Fibroblast of the aortic adventitia (primary cell): ENCODE data around the gene SOAT2. TPM values are rescaled to one million over a fixed set of nuclear protein-coding genes. Genes with fewer than 3 reads are reported as not detected.
"Not testable (repeated sequence)": the region's sequence is repeated elsewhere in the genome, so short reads cannot be mapped to it uniquely, and the experiment has no call there.

ENCODE experiments used
- DNase-seq: peaks from one replicate; pipeline ENCODE4 v3.0.0-alpha.2; 2010; ENCODE audit warnings: low read depth
- H3K4me3 ChIP-seq: 2 replicates; pipeline ENCODE4 v1.5.1; 2011; ENCODE audit warnings: low read depth, mild to moderate bottlenecking, control low read depth, low read length, moderate library complexity
- total RNA-seq: library from RNA; depleted of rRNA; stranded (reverse); fragments of >200 nt; gene quantifications from 2 replicates; pipeline ENCODE4 v1.2.3, GENCODE V29; 2012; ENCODE audit warnings: low replicate concordance
- TF ChIP-seq, protein P1 (sequence below): IDR thresholded peaks from 2 replicates; pipeline ENCODE4 v1.5.1; 2011; ENCODE audit warnings: mild to moderate bottlenecking, low read length, control low read depth, inconsistent platforms; ENCODE audit not compliant: insufficient read depth

Gene SOAT2
- total RNA-seq, 1 donor, result 0.09 TPM

- H3K4me3 ChIP-seq, result no peak overlapping the region
- peak; percentile 82 for DNase-seq
- TF ChIP-seq, protein P1, sequence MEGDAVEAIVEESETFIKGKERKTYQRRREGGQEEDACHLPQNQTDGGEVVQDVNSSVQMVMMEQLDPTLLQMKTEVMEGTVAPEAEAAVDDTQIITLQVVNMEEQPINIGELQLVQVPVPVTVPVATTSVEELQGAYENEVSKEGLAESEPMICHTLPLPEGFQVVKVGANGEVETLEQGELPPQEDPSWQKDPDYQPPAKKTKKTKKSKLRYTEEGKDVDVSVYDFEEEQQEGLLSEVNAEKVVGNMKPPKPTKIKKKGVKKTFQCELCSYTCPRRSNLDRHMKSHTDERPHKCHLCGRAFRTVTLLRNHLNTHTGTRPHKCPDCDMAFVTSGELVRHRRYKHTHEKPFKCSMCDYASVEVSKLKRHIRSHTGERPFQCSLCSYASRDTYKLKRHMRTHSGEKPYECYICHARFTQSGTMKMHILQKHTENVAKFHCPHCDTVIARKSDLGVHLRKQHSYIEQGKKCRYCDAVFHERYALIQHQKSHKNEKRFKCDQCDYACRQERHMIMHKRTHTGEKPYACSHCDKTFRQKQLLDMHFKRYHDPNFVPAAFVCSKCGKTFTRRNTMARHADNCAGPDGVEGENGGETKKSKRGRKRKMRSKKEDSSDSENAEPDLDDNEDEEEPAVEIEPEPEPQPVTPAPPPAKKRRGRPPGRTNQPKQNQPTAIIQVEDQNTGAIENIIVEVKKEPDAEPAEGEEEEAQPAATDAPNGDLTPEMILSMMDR, result peak; percentile 100
Measured at GRCh38 chr12:53159195-53159839, 56.0 kb downstream of the SOAT2 start.

GRCh38 chr12:53160000-53160399 lies 56.7 kb downstream of the SOAT2 start:
- no peak overlapping the region for H3K4me3 ChIP-seq
- TF ChIP-seq, protein P1, result no peak
- no peak for DNase-seq

- TF ChIP-seq, protein P1, result no peak
- DNase-seq, result no peak
- no peak overlapping the region for H3K4me3 ChIP-seq
Measured at GRCh38 chr12:53160673-53161072, 57.4 kb downstream of the SOAT2 start.

DNA sequence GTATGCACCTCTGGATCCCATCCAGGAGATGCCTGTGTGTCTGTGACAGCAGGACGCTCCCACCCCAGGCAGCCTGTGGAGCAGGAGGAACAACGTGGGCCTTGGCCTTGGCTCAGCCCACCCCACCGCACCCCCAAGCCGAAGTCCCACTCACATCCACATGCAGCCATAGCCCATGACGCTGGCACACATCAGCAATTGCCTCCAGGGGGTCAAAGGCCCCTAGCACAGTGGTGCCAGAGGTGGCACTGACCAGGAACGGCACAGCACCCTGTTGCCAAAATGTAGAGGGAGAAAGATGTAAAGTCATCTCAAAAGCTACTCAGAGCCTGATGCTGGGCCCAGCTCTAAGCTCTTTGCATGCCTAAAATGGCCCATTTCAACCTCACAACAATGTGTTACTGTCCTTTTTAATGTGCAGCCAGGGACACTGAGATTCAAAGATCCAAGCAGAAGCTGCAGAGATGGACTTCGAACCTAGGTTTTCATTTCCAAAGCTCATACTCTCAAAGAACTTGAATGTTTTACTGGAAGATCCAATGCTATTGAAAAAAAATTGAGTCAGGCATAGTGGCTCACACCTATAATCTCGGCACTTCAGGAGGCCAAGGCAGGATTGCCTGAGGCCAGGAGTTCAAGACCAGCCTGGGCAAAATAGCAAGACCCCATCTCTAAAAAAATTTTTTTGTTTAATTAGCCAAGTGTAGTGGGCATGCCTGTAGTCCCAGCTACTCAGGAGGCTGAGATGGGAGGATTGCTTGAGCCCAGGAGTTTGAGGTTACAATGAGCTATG lies 58.0 kb downstream of the SOAT2 start:
- no peak for DNase-seq
- TF ChIP-seq, protein P1, result no peak
- no peak overlapping the region for H3K4me3 ChIP-seq

GRCh38 chr12:53163008-53163407 lies 59.7 kb downstream of the SOAT2 start:
- DNase-seq, H3K4me3 ChIP-seq: not testable (repeated sequence)

DNA sequence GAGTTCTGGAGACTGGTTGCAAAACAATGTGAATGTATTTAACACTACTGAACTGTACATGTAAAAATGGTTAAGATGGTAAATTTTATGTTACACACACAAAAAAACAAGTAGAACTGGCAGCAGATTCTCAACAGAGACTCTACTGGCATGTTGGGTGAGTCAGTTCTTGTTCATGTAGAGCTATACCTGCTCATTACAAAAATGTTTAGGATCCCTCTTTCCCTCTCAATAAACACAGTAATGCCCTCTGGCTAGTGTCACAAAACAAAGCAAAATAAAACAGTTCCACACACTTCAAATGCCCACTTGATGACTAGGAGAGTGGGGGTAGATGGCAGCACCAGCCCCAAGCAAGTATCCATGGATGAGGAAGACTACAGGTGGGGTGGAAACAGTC lies 63.6 kb downstream of the SOAT2 start:
- H3K4me3 ChIP-seq, result no peak overlapping the region
- DNase-seq, result no peak
- TF ChIP-seq, protein P1, result no peak

- DNase-seq, result no peak
- TF ChIP-seq, protein P1, result no peak
- no peak overlapping the region for H3K4me3 ChIP-seq
Measured at GRCh38 chr12:53169644-53170043, 66.4 kb downstream of the SOAT2 start.
